Activated CD8-positive, alpha-beta T cell treated with anti-CD3 and anti-CD28 coated beads, Interleukin-2, amount 10 ng/mL, durations not matched to agents 7 days and 5 days (primary cell): ENCODE data around the gene TIPRL. TPM values are rescaled to one million over a fixed set of nuclear protein-coding genes. Genes with fewer than 3 reads are reported as not detected.
A peak's percentile ranks its signal among the peaks of the same experiment; 100 is the strongest.

Experiments used
- ATAC-seq: fragments of 150-1000 bp; cut with Tn5 transposase; one replicate; pipeline ENCODE4 v1.10.0; 2021; ENCODE audit warnings: moderate library complexity
- CTCF ChIA-PET: fragments of 350-600 bp; sonication (Branson Sonifier 250); formaldehyde crosslinking; loops from one replicate; lab custom pipeline; 2021; ENCODE audit warnings: antibody characterized with exemption; lab: Charles Lee
- POLR2A ChIA-PET: fragments of 350-600 bp; sonication (Branson Sonifier 250); formaldehyde crosslinking; loops from one replicate; lab custom pipeline; 2021; ENCODE audit warnings: antibody characterized with exemption; lab: Charles Lee
- DNase-seq: peaks from one replicate; pipeline ENCODE4 v3.0.0-alpha.2; 2020
- H3K27ac Mint-ChIP-seq: one replicate; pipeline ENCODE4 v1.8.0; 2021; ENCODE audit warnings: mild to moderate bottlenecking, mixed read lengths
- H3K27me3 Mint-ChIP-seq: one replicate; pipeline ENCODE4 v1.8.0; 2021; ENCODE audit warnings: low read depth, mixed read lengths
- H3K36me3 Mint-ChIP-seq: one replicate; pipeline ENCODE4 v1.8.0; 2021; ENCODE audit warnings: low read depth, mixed read lengths
- H3K4me1 Mint-ChIP-seq: one replicate; pipeline ENCODE4 v1.8.0; 2021; ENCODE audit warnings: low read depth, mixed read lengths
- H3K4me3 Mint-ChIP-seq: one replicate; pipeline ENCODE4 v1.8.0; 2021; ENCODE audit warnings: mild to moderate bottlenecking, mixed read lengths
- H3K9me3 Mint-ChIP-seq: one replicate; pipeline ENCODE4 v1.8.0; 2022; ENCODE audit warnings: mixed read lengths; ENCODE audit not compliant: insufficient read depth
- total RNA-seq, 2 experiments: library from RNA; stranded (reverse); gene quantifications; one replicate each; pipeline ENCODE4 v1.2.3, GENCODE V29; 2021

The TIPRL gene
- total RNA-seq, 2 experiments from 2014 or later, result 48.6 to 53.6 TPM

DNA sequence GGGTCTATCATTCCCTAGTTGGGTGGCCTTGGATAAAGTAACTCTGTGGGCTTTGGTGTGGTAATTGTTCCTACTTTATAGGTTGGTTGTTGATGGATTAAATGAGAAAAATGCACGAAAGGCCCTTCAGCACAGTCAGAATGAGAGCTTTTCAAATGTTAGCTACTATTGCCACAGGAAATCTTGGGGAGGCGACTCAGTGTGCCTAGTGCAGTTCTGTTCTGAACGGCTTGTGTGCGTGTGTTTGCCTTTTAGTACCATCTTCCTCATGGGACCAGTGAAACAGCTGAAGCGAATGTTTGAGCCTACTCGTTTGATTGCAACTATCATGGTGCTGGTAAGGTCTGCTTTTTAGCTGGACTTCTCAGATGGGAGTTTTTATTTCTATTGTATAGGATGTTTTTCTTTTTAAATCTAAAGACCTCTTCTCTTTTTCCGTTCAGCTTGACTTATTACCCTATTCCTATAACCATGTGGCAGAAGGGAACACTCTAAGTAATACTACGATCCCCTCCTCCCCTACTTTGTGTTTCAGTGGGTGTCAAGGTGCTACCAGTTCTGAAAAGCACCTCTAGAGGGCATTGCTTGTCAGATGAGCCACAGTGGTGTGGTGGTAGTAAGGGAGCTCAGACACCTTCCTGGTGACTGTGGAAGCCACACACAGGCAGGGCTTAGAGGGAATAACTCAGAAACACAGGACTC lies 56.2 kb downstream of the TIPRL start:
- CTCF ChIA-PET, result interaction anchor here (0.6 to 4.2 kb wide), 63 partner anchors 9 to 1133 kb away, joined by 3 to 82 read pairs (median 5); partner anchors contain the start of genes BLZF1, NME7, SFT2D2 and TIPRL
- peaks cover 44% of the 10 kb centered on the region for H3K4me1 Mint-ChIP-seq
- no peaks in the 10 kb centered on the region for H3K9me3 Mint-ChIP-seq
- DNase-seq (peak; percentile 65), ATAC-seq (peak; percentile 93)
- POLR2A ChIA-PET, result interaction anchor here (0.9 to 2.8 kb wide), 4 partner anchors 8 to 55 kb away, joined by 3 to 24 read pairs (median 6); partner anchors contain the start of gene SFT2D2
- no peaks in the 10 kb centered on the region for H3K27me3 Mint-ChIP-seq
- peaks cover 76% of the 10 kb centered on the region for H3K36me3 Mint-ChIP-seq
- no peak overlapping the region for H3K4me3 Mint-ChIP-seq
- H3K27ac Mint-ChIP-seq, result no peak overlapping the region

DNA sequence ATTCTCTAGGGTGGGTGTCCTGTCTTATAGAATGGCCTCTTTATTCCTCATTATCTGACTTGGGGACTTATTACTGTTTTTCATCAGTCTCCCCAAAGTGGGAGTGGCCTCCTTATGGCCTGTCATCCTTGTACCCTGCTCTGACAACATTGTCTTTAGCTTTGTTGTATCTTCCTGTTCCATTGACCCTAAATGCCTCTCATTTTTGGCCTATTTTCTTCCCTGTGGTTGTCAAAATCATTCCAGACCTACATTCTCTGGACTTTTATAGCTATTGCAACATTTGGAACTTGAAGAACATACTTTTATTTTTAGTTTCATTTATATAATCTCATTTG lies 56.8 kb downstream of the TIPRL start:
- H3K27ac Mint-ChIP-seq, result no peak overlapping the region
- H3K9me3 Mint-ChIP-seq, result no peaks in the 10 kb centered on the region
- POLR2A ChIA-PET, result interaction anchor here (0.9 to 2.8 kb wide), 4 partner anchors 8 to 56 kb away, joined by 3 to 24 read pairs (median 6); partner anchors contain the start of gene SFT2D2
- H3K36me3 Mint-ChIP-seq, result peaks cover 82% of the 10 kb centered on the region
- no peak overlapping the region for H3K4me3 Mint-ChIP-seq
- peaks cover 44% of the 10 kb centered on the region for H3K4me1 Mint-ChIP-seq
- no peaks in the 10 kb centered on the region for H3K27me3 Mint-ChIP-seq
- ATAC-seq, result peak; percentile 47
- CTCF ChIA-PET, result interaction anchor here (0.6 to 4.2 kb wide), 60 partner anchors 9 to 1132 kb away, joined by 3 to 82 read pairs (median 5); partner anchors contain the start of genes BLZF1, NME7, SFT2D2 and TIPRL
- no peak for DNase-seq

- H3K27ac Mint-ChIP-seq, result peak overlapping the region; percentile 10
- H3K27me3 Mint-ChIP-seq, result no peaks in the 10 kb centered on the region
- POLR2A ChIA-PET, result interaction anchor here (0.9 to 2.8 kb wide), 3 partner anchors 8 to 56 kb away, joined by 3 to 24 read pairs (median 3); partner anchors contain the start of gene SFT2D2
- H3K9me3 Mint-ChIP-seq, result no peaks in the 10 kb centered on the region
- ATAC-seq (no peak), DNase-seq (no peak)
- peaks cover 44% of the 10 kb centered on the region for H3K4me1 Mint-ChIP-seq
- H3K4me3 Mint-ChIP-seq, result no peak overlapping the region
- CTCF ChIA-PET, result interaction anchor here (0.6 to 4.2 kb wide), 58 partner anchors 8 to 1132 kb away, joined by 3 to 82 read pairs (median 5); partner anchors contain the start of genes BLZF1, NME7, SFT2D2 and TIPRL
- H3K36me3 Mint-ChIP-seq, result peaks cover 80% of the 10 kb centered on the region
These were observed 57.2 kb downstream of the TIPRL start for GRCh38 chr1:168235937-168236336.

DNA sequence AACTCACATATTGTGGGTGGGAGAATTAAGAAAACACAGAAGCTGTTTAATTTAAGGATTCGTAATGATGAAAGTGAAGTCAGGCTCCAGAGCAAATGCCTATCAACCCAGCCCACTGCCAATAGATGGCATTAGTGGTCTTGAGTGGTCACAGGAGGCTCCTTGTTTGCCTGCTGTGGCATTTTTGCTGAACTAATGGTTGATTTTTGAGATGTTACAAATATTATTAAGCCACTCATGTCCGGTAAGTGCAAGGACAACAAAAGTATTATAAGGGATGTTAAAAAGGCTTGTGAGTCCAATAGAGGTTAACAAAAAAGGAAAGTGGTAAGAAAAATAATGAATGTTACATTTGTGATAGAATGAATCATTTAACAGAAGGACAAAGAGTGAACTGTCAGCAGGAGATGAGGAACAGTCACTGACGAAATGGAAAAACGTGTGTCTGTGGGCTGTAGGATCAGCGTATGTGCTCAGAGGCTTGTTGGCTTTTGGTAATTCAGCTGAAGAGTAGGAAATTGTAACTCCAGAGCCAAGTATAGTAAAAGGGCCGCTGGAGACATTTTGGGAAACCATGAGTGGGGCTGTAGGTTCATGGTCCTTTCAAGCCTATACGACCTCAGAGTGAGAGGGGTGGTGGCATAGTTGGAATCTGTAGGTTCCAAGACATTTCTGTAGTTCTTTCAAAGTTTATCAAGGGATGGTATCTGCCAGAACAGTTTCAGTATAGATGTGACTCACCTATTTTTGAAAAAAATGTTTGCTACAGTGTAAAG lies 58.3 kb downstream of the TIPRL start:
- no peaks in the 10 kb centered on the region for H3K9me3 Mint-ChIP-seq
- no peak overlapping the region for H3K27ac Mint-ChIP-seq
- POLR2A ChIA-PET, result interaction anchor here (0.9 to 2.8 kb wide), 3 partner anchors 10 to 301 kb away, joined by 3 to 24 read pairs (median 4); partner anchors contain the start of gene SFT2D2
- no peak overlapping the region for H3K4me3 Mint-ChIP-seq
- peaks cover 44% of the 10 kb centered on the region for H3K4me1 Mint-ChIP-seq
- H3K27me3 Mint-ChIP-seq, result no peaks in the 10 kb centered on the region
- peaks cover 78% of the 10 kb centered on the region for H3K36me3 Mint-ChIP-seq
- CTCF ChIA-PET, result interaction anchor here (1.1 to 4.2 kb wide), 4 partner anchors 26 to 202 kb away, joined by 3 to 82 read pairs (median 5); no protein-coding TSS in a partner anchor
- ATAC-seq (peak; percentile 37), DNase-seq (no peak)

- Mint-ChIP-seq H3K9me3 (no peaks in the 10 kb centered on the region), H3K4me3 (no peak overlapping the region), H3K4me1 (peaks cover 26% of the 10 kb centered on the region), H3K27ac (no peak overlapping the region), H3K36me3 (peaks cover 81% of the 10 kb centered on the region), H3K27me3 (no peaks in the 10 kb centered on the region)
- ChIA-PET CTCF (interaction anchor here (2.1 kb wide), 1 partner anchor 8 kb away, joined by 11 read pairs; no protein-coding TSS in a partner anchor), POLR2A (interaction anchor here (0.6 to 1.2 kb wide), 2 partner anchors 8 to 367 kb away, joined by 3 to 8 read pairs; no protein-coding TSS in a partner anchor)
- ATAC-seq (no peak), DNase-seq (no peak)
These were observed 64.4 kb downstream of the TIPRL start for GRCh38 chr1:168243198-168243597.

GRCh38 chr1:168243636-168244212 lies 65.0 kb downstream of the TIPRL start:
- POLR2A ChIA-PET, result interaction anchor here (0.6 to 1.2 kb wide), 2 partner anchors 9 to 367 kb away, joined by 3 to 8 read pairs; no protein-coding TSS in a partner anchor
- H3K27ac Mint-ChIP-seq, result peak overlapping the region; percentile 69

GRCh38 chr1:168245042-168245441 lies 66.3 kb downstream of the TIPRL start:
- H3K27me3 Mint-ChIP-seq, result no peaks in the 10 kb centered on the region
- CTCF ChIA-PET, result interaction anchor here (1.6 to 2.1 kb wide), 2 partner anchors 10 kb away, joined by 11 to 20 read pairs; no protein-coding TSS in a partner anchor
- DNase-seq (no peak), ATAC-seq (no peak)
- peaks cover 86% of the 10 kb centered on the region for H3K36me3 Mint-ChIP-seq
- H3K9me3 Mint-ChIP-seq, result no peaks in the 10 kb centered on the region
- POLR2A ChIA-PET, result no interaction called here
- H3K27ac Mint-ChIP-seq, result no peak overlapping the region
- peaks cover 26% of the 10 kb centered on the region for H3K4me1 Mint-ChIP-seq
- no peak overlapping the region for H3K4me3 Mint-ChIP-seq

More at GRCh38 chr1:168243636-168244212, 65.0 kb downstream of the TIPRL start:
- no peaks in the 10 kb centered on the region for H3K27me3 Mint-ChIP-seq
- CTCF ChIA-PET, result interaction anchor here (0.6 to 2.1 kb wide), 2 partner anchors 8 to 1709 kb away, joined by 5 to 11 read pairs; no protein-coding TSS in a partner anchor
- H3K4me1 Mint-ChIP-seq, result peaks cover 24% of the 10 kb centered on the region
- no peak overlapping the region for H3K4me3 Mint-ChIP-seq
- H3K9me3 Mint-ChIP-seq, result no peaks in the 10 kb centered on the region
- ATAC-seq (peak; percentile 53), DNase-seq (peak; percentile 53)
- peaks cover 84% of the 10 kb centered on the region for H3K36me3 Mint-ChIP-seq

DNA sequence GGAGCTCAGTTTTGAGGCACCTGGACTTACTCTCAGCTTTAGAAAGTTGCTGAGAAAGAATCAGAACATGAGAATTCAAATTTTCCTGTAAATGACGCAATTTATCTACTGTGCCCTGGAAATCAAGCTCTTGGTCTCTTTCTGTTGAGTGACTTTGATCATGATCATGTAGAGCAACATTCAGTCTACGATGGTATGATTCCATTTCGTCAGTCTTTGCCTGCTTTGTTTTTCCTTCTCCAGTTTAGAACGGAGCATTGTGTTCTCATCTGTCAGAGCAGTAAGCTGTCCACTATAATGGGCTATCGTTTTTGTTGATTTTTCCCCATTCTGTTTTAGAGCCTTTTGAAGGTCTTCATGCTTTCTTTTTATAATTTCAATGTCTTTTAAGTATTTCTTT lies 67.7 kb downstream of the TIPRL start:
- ChIA-PET POLR2A (interaction anchor here (1.2 kb wide), 1 partner anchor 20 kb away, joined by 6 read pairs; the partner anchor contains the start of gene SFT2D2), CTCF (interaction anchor here (1.2 to 1.6 kb wide), 2 partner anchors 12 to 41 kb away, joined by 5 to 20 read pairs; no protein-coding TSS in a partner anchor)
- no peak for ATAC-seq
- H3K4me1 Mint-ChIP-seq, result peaks cover 26% of the 10 kb centered on the region
- no peak overlapping the region for H3K4me3 Mint-ChIP-seq
- no peak overlapping the region for H3K27ac Mint-ChIP-seq
- H3K9me3 Mint-ChIP-seq, result no peaks in the 10 kb centered on the region
- DNase-seq, result no peak
- H3K36me3 Mint-ChIP-seq, result peaks cover 87% of the 10 kb centered on the region
- no peaks in the 10 kb centered on the region for H3K27me3 Mint-ChIP-seq

Other genes starting within 250 kb of the TIPRL start
- 10 to 100 TPM; 22.6 to 25.1 TPM for gene DCAF6, start 242.3 kb upstream of the TIPRL start, total RNA-seq
- 10 to 100 TPM; 66.1 to 68.8 TPM for gene MPC2, start 241.9 kb upstream of the TIPRL start, total RNA-seq
- gene GPR161, start 42.0 kb upstream of the TIPRL start, total RNA-seq, result not detected
- gene SFT2D2, start 47.0 kb downstream of the TIPRL start, total RNA-seq, result 10 to 100 TPM; 60.2 to 65.6 TPM
- gene TBX19, start 101.9 kb downstream of the TIPRL start, total RNA-seq, result 1 to 10 TPM; 1.4 to 2.1 TPM